ENCODE results near the gene COG5. TPM values are rescaled to one million over a fixed set of nuclear protein-coding genes. Genes with fewer than 3 reads are reported as not detected.

Gene COG5
- total and polyA plus RNA-seq, 9 of the 15 experiments (the other 6 are each of a cell fraction or from before 2014, with no cell fraction given) = 15.3 to 75.1 (median 56.4) TPM

- TF ChIP-seq ZBTB40 (IDR thresholded peaks at IDR 0.05) (0 out of 2 replicates have a peak, but pooled peaks have one; percentile 55), ZBTB40 (CRISPR knock-in tag; IDR thresholded peaks at IDR 0.05) (no peak), DIDO1 (tag; IDR thresholded peaks at IDR 0.05; ENCODE audit: low read depth) (peak; percentile 79; the same call in 1 of the 2 replicates), CSDE1 (IDR thresholded peaks at IDR 0.05) (peak in 1 of 2 experiments; percentile 68; a peak in 2 of 4 replicates), MTA1 (IDR thresholded peaks at IDR 0.05; ENCODE audit: borderline replicate concordance) (peak; percentile 97), ZNF507 (tag; conservative IDR thresholded peaks at IDR 0.05) (no peak), ZBTB11 (CRISPR knock-in tag; IDR thresholded peaks at IDR 0.05) (0 out of 6 replicates have a peak, but pooled peaks of 1 of the 3 experiments have one; percentile 25), GTF2E2 (tag; IDR thresholded peaks at IDR 0.05) (peak; percentile 82; the same call in 1 of the 2 replicates), ETV6 (IDR thresholded peaks at IDR 0.05; ENCODE audit: borderline replicate concordance in 1 of 2, low read depth in 2 of 2, low read length in 1 of 2) (no peak), ETV6 (CRISPR knock-in tag; IDR thresholded peaks at IDR 0.05; ENCODE audit: borderline replicate concordance) (no peak), HCFC1 (IDR thresholded peaks at IDR 0.05; ENCODE audit: low read depth, low read length) (peak; percentile 79), ZZZ3 (IDR thresholded peaks at IDR 0.05) (no peak), RBM22 (IDR thresholded peaks at IDR 0.05; ENCODE audit: low read depth, low read length, poor library complexity, severe bottlenecking) (peak; percentile 64), SIX5 (IDR thresholded peaks at IDR 0.05; ENCODE audit: borderline replicate concordance in 1 of 2, insufficient read depth in 1 of 2, low read depth in 1 of 2, low read length in 2 of 2) (peak; percentile 10 to 25; a peak in 2 of 4 replicates)
Observed at GRCh38 chr7:107563775-107564552, at the start of gene COG5, which contains the start of gene DUS4L (continued).
